GM21390 (cell line): ENCODE data around the gene VAPA.

Experiments used
- ATAC-seq: cut with Tn5 transposase; IDR thresholded peaks from one replicate; pipeline ENCODE4 v1.9.1; 2021; ENCODE audit not compliant: unreplicated experiment

VAPA gene

GRCh38 chr18:9968081-9968848, 54.4 kb downstream of the VAPA start:
- no peak for ATAC-seq

- ATAC-seq, result no peak
Measured at GRCh38 chr18:9969247-9969646, 55.4 kb downstream of the VAPA start.

DNA sequence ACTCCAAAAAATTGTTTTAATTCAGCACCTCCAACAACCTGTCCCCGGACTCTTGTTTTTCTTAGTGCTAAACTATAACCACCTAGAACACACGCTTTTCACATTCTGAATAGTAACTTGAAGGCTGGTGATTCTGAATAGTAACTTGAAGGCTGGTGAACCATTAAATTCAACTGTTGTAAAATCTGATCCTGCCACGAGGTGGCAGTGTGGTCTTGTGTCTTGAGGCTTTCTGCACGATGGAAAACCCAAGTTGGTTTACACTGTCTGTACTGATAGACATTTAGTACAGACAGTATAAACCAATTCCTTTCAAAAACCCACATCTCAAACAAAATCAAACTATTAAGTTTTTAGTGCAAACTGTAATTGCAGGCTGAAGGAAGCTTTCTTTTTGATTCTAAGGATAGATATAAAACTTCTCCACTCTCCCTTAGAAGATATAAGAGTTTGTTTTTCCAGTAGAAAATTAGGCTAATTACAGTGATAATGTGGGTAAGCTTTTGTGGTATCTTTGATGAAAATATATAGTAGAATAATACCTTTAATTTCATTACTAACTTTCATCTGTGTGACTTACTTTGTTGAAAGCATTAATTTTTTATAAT, 57.6 kb downstream of the VAPA start:
- ATAC-seq, result no peak

- ATAC-seq, result no peak
Measured at GRCh38 chr18:9973470-9973869, 59.7 kb downstream of the VAPA start.

DNA sequence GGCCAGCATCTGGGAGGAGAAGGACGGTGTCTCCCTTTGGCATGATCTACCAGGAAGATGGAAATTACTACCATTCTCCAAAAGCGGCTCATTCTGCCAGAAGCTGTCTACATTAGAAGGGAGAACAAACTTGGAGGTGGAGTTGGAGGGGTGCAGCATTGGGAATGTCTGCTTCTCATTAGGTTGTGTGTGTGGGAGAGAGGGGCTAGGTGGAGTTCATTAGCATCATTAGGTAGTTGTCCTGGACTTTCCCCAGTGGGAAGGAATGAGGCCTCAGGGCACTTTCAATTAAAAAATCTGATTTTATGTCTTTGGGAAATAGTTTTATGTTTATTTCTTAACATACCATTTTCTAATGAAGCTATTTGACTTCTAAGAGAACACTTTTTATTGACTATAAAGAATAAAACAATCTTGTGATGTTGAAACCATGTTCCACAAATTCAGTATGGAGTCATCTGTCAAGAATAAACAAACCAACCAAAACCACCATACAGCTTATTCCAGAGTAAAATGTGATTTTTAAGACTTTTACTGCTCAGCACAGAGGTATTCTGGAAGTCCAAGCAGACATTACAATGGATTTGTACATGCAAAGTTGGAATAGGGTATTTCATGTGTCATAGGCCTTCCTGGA, 60.6 kb downstream of the VAPA start:
- no peak for ATAC-seq

- ATAC-seq, result no peak
Measured at GRCh38 chr18:9975658-9976057, 61.8 kb downstream of the VAPA start.

DNA sequence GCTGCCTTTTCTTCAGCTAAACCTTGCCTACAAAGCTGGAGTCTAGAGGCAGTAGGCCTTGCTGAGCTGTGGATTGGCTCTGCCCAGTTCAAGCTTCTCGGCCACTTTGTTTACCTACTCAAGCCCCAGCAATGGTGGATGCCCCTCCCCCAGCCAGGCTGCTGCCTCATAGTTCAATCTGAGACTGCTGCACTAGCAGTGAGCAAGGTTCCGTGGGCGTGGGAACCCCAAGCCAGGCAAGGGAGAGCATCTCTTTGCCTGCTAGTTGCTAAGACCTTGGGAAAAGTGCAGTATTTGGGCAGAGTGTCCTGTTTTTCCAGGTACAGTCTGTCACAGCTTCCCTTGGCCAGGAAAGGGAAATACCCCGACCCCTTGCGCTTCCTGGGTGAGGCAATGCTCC, 68.9 kb downstream of the VAPA start:
- no peak for ATAC-seq

GRCh38 chr18:9984080-9984479, 70.3 kb downstream of the VAPA start:
- ATAC-seq, result no peak

GRCh38 chr18:9985641-9986040, 71.8 kb downstream of the VAPA start:
- ATAC-seq, result no peak

DNA sequence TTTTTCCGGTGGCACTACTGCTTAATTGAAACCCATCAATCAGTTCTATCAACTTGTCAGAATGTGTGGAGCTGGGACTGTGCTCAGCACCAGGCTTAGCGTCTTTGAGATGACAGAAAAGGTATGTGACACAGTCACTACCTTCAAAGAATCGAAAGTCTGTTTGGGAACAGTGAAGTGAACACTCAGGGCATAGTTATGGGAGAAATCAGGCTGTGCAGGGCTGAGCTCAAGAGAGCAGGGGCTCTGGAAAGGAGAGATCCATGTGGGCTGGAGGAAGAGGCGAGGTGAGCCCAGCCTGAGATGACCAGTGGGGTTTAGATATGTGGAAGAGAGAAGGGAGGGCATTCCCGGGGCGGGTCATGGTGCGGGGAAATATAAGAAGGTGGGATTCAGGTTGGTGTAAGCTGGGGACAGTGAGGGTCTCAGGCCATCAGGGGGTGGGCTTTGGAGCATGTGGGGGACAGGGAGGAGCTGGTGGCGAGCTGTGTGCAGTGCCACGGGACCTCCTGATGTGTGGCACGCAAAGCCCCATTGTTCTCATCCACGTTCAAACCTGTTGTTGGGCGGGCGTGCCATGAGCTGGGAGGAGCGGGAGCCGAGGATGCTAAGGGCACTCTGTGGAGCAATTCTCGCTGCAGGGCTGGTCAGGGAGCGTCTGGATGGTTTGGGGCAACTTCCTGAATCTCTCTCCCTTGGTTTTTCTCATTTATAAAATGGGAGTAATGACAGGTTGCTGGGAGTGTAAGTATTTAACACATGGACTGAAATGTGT, 72.5 kb downstream of the VAPA start:
- no peak for ATAC-seq

DNA sequence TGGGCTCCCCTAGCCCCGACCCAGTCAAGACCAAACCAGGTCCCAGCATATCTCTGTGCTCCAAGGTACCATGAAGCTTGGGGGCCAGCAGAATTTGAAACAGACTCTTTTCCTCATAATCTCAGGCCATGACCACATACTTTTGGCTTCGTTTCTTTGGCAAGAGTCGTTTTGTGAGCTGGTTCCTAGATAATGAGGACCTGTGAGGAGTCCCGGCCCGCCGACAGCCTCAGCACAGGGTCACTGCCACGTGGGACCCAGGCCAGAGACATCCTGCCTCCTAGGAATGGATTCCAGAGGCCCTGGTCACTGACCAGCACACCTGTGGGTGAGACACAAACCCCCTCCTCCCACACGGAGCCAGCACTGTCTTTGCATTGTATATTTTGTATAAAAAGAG, 73.5 kb downstream of the VAPA start:
- no peak for ATAC-seq

GRCh38 chr18:9987931-9988330, 74.1 kb downstream of the VAPA start:
- ATAC-seq, result no peak

- ATAC-seq, result no peak
Measured at GRCh38 chr18:9988665-9989064, 74.8 kb downstream of the VAPA start.

GRCh38 chr18:9989481-9989880, 75.7 kb downstream of the VAPA start:
- ATAC-seq, result no peak

GRCh38 chr18:9991011-9992000, 77.5 kb downstream of the VAPA start:
- ATAC-seq, result no peak

- ATAC-seq, result no peak
Measured at GRCh38 chr18:9992300-9992972, 78.6 kb downstream of the VAPA start.

- no peak for ATAC-seq
Measured at GRCh38 chr18:9992973-9993520, 79.2 kb downstream of the VAPA start.

- ATAC-seq, result no peak
Measured at GRCh38 chr18:9993521-9994025, 79.8 kb downstream of the VAPA start.

DNA sequence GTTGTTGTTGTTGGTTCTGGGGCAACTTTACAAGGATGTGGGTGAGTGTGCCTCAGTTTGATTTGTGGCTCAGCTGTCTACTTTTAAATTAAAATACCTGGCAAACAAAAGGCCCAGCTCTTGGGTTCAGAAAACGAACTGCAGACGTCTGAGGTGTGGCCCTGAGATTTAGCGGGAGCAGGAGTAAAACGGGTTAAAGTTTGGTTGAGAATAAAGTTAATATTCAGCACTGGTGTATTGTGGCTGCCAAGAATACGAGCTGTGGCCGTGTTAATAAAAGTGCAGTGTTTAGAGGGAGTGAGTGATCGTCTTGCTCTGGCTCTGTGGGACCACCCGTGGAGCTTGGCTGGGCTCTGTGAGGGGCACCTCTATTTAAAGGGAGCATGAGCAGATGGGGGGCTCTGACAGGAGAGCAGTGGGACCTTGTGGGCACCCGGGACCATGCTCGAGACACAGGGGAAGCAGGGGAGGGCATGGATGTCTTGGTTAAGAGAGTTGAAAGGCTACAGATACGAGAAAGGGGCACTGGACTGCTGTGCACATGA, 80.3 kb downstream of the VAPA start:
- ATAC-seq, result no peak
